HEK293 (cell line): ENCODE results near the gene MCEE.

Experiments
- BCL11B ChIP-seq: fragments of 450-650 bp; formaldehyde crosslinking; IDR thresholded peaks from 2 replicates; pipeline ENCODE4 v1.5.1; 2016; ENCODE audit warnings: low read depth, missing biosample characterization, missing genetic modification characterization
- GFI1B ChIP-seq: fragments of 450-650 bp; formaldehyde crosslinking; IDR thresholded peaks from 2 replicates; pipeline ENCODE4 v1.5.1; 2016; ENCODE audit warnings: missing biosample characterization, missing genetic modification characterization
- GLI2 ChIP-seq: fragments of 450-650 bp; formaldehyde crosslinking; IDR thresholded peaks from 2 replicates; pipeline ENCODE4; 2017; ENCODE audit warnings: missing biosample characterization, missing genetic modification characterization, low read depth, borderline replicate concordance
- KLF16 ChIP-seq: fragments of 450-650 bp; formaldehyde crosslinking; IDR thresholded peaks from 2 replicates; pipeline ENCODE4 v1.5.1; 2017; ENCODE audit warnings: missing biosample characterization, missing genetic modification characterization
- KLF7 ChIP-seq: fragments of 450-650 bp; formaldehyde crosslinking; IDR thresholded peaks from 2 replicates; pipeline ENCODE4 v1.5.1; 2016; ENCODE audit warnings: missing biosample characterization, missing genetic modification characterization, borderline replicate concordance
- MEIS1 ChIP-seq: sonication (generic); formaldehyde crosslinking; IDR thresholded peaks from 2 replicates; pipeline ENCODE4 v1.8.1; 2022; ENCODE audit warnings: missing genetic modification reagents, mild to moderate bottlenecking, borderline replicate concordance
- PRDM1 ChIP-seq: fragments of 450-650 bp; formaldehyde crosslinking; IDR thresholded peaks from 2 replicates; pipeline ENCODE4; 2016; ENCODE audit warnings: missing biosample characterization, missing genetic modification characterization
- YY2 ChIP-seq: fragments of 450-650 bp; formaldehyde crosslinking; IDR thresholded peaks from 2 replicates; pipeline ENCODE4 v1.5.1; 2016; ENCODE audit warnings: missing biosample characterization, missing genetic modification characterization
- ZBTB10 ChIP-seq: fragments of 450-650 bp; formaldehyde crosslinking; IDR thresholded peaks from 2 replicates; pipeline ENCODE4 v1.5.1; 2016; ENCODE audit warnings: missing biosample characterization, missing genetic modification characterization
- ZBTB17 ChIP-seq: fragments of 450-650 bp; formaldehyde crosslinking; IDR thresholded peaks from 2 replicates; pipeline ENCODE4 v1.5.1; 2016; ENCODE audit warnings: missing biosample characterization, missing genetic modification characterization
- ZBTB7A ChIP-seq: fragments of 450-650 bp; formaldehyde crosslinking; IDR thresholded peaks from 2 replicates; pipeline ENCODE4 v1.5.1; 2016; ENCODE audit warnings: low read depth, missing biosample characterization, missing genetic modification characterization
- ZBTB8A ChIP-seq: fragments of 450-650 bp; formaldehyde crosslinking; IDR thresholded peaks from 2 replicates; pipeline ENCODE4 v1.5.1; 2016; ENCODE audit warnings: missing biosample characterization, missing genetic modification characterization
- ZFP37 ChIP-seq: fragments of 450-650 bp; formaldehyde crosslinking; IDR thresholded peaks from 2 replicates; pipeline ENCODE4 v1.5.1; 2016; ENCODE audit warnings: missing biosample characterization, missing genetic modification characterization
- ZNF132 ChIP-seq: fragments of 450-650 bp; formaldehyde crosslinking; IDR thresholded peaks from 2 replicates; pipeline ENCODE4 v1.5.1; 2017; ENCODE audit warnings: missing biosample characterization, missing genetic modification characterization, borderline replicate concordance
- ZNF138 ChIP-seq: fragments of 450-650 bp; formaldehyde crosslinking; IDR thresholded peaks from 2 replicates; pipeline ENCODE4 v1.5.1; 2016; ENCODE audit warnings: missing biosample characterization, missing genetic modification characterization, borderline replicate concordance
- ZNF155 ChIP-seq: fragments of 450-650 bp; formaldehyde crosslinking; IDR thresholded peaks from 2 replicates; pipeline ENCODE4 v1.5.1; 2016; ENCODE audit warnings: missing biosample characterization, missing genetic modification characterization
- ZNF16 ChIP-seq: fragments of 450-650 bp; formaldehyde crosslinking; IDR thresholded peaks from 2 replicates; pipeline ENCODE4 v1.5.1; 2016; ENCODE audit warnings: low read depth, missing biosample characterization, missing genetic modification characterization
- ZNF19 ChIP-seq: fragments of 450-650 bp; formaldehyde crosslinking; IDR thresholded peaks from 2 replicates; pipeline ENCODE4; 2016; ENCODE audit warnings: missing biosample characterization, missing genetic modification characterization, low read depth
- ZNF202 ChIP-seq: fragments of 450-650 bp; formaldehyde crosslinking; IDR thresholded peaks from 2 replicates; pipeline ENCODE4 v1.5.1; 2016; ENCODE audit warnings: missing biosample characterization, missing genetic modification characterization, borderline replicate concordance
- ZNF223 ChIP-seq: fragments of 450-650 bp; formaldehyde crosslinking; IDR thresholded peaks from 2 replicates; pipeline ENCODE4 v1.5.1; 2016; ENCODE audit warnings: missing biosample characterization, missing genetic modification characterization
- ZNF23 ChIP-seq: fragments of 450-650 bp; formaldehyde crosslinking; IDR thresholded peaks from 2 replicates; pipeline ENCODE4 v1.5.1; 2016; ENCODE audit warnings: missing biosample characterization, missing genetic modification characterization, borderline replicate concordance
- ZNF354C ChIP-seq: fragments of 450-650 bp; formaldehyde crosslinking; IDR thresholded peaks from 2 replicates; pipeline ENCODE4 v1.5.1; 2016; ENCODE audit warnings: missing biosample characterization, missing genetic modification characterization, low read depth, borderline replicate concordance
- ZNF416 ChIP-seq: fragments of 450-650 bp; formaldehyde crosslinking; IDR thresholded peaks from 2 replicates; pipeline ENCODE4 v1.5.1; 2016; ENCODE audit warnings: missing biosample characterization, missing genetic modification characterization
- ZNF423 ChIP-seq: fragments of 450-650 bp; formaldehyde crosslinking; IDR thresholded peaks from 2 replicates; pipeline ENCODE4 v1.5.1; 2016; ENCODE audit warnings: missing biosample characterization, missing genetic modification characterization
- ZNF449 ChIP-seq: fragments of 450-650 bp; formaldehyde crosslinking; IDR thresholded peaks from 2 replicates; pipeline ENCODE4 v1.5.1; 2017; ENCODE audit warnings: missing biosample characterization, mild to moderate bottlenecking, missing genetic modification characterization, moderate library complexity
- ZNF549 ChIP-seq: fragments of 450-650 bp; IDR thresholded peaks from 2 replicates; pipeline ENCODE4 v1.5.1; 2018; ENCODE audit warnings: missing biosample characterization, missing genetic modification characterization, mild to moderate bottlenecking, inconsistent platforms, moderate library complexity
- ZNF610 ChIP-seq: fragments of 450-650 bp; formaldehyde crosslinking; IDR thresholded peaks from 2 replicates; pipeline ENCODE4 v1.5.1; 2016; ENCODE audit warnings: missing biosample characterization, missing genetic modification characterization, borderline replicate concordance
- ZNF623 ChIP-seq: fragments of 450-650 bp; formaldehyde crosslinking; IDR thresholded peaks from 2 replicates; pipeline ENCODE4 v1.5.1; 2016; ENCODE audit warnings: missing biosample characterization, missing genetic modification characterization
- ZNF654 ChIP-seq: fragments of 450-650 bp; formaldehyde crosslinking; IDR thresholded peaks from 2 replicates; pipeline ENCODE4 v1.5.1; 2016; ENCODE audit warnings: low read depth, missing biosample characterization, missing genetic modification characterization
- ZNF660 ChIP-seq: fragments of 450-650 bp; IDR thresholded peaks from 2 replicates; pipeline ENCODE4 v1.5.1; 2018; ENCODE audit warnings: missing biosample characterization, mild to moderate bottlenecking, missing genetic modification characterization
- ZNF677 ChIP-seq: fragments of 450-650 bp; IDR thresholded peaks from 2 replicates; pipeline ENCODE4 v1.5.0; 2018; ENCODE audit warnings: missing biosample characterization, mild to moderate bottlenecking, missing genetic modification characterization, moderate library complexity
- ZNF692 ChIP-seq: fragments of 450-650 bp; formaldehyde crosslinking; IDR thresholded peaks from 2 replicates; pipeline ENCODE4 v1.5.1; 2016; ENCODE audit warnings: missing biosample characterization, missing genetic modification characterization
- ZNF747 ChIP-seq: fragments of 450-650 bp; formaldehyde crosslinking; IDR thresholded peaks from 2 replicates; pipeline ENCODE4 v1.5.1; 2016; ENCODE audit warnings: missing biosample characterization, missing genetic modification characterization
- ZNF768 ChIP-seq: fragments of 450-650 bp; formaldehyde crosslinking; IDR thresholded peaks from 2 replicates; pipeline ENCODE4 v1.5.1; 2018; ENCODE audit warnings: missing biosample characterization, mild to moderate bottlenecking, missing genetic modification characterization
- ZNF791 ChIP-seq: fragments of 450-650 bp; formaldehyde crosslinking; IDR thresholded peaks from 2 replicates; pipeline ENCODE4 v1.5.1; 2016; ENCODE audit warnings: missing biosample characterization, missing genetic modification characterization
- ZNF830 ChIP-seq: fragments of 450-650 bp; IDR thresholded peaks from 2 replicates; pipeline ENCODE4 v1.5.0; 2018; ENCODE audit warnings: missing biosample characterization, missing genetic modification characterization, low read depth, mild to moderate bottlenecking, moderate library complexity
- ZSCAN16 ChIP-seq: fragments of 450-650 bp; formaldehyde crosslinking; IDR thresholded peaks from 2 replicates; pipeline ENCODE4 v1.5.1; 2016; ENCODE audit warnings: missing biosample characterization, missing genetic modification characterization

The MCEE gene

GRCh38 chr2:71068218-71069035 lies 61.6 kb downstream of the MCEE start, which contains the start of gene NAGK (continued):
- TF ChIP-seq ZBTB8A, result peak; percentile 78
- TF ChIP-seq ZNF654 (tag by site-specific recombination), result no peak
- no peak for TF ChIP-seq ZNF830 (tag by site-specific recombination)
- TF ChIP-seq ZNF623 (tag by site-specific recombination), result no peak
- TF ChIP-seq ZNF202 (tag by site-specific recombination), result no peak
- no peak for TF ChIP-seq ZNF138 (tag by site-specific recombination)
- no peak for TF ChIP-seq ZNF660
- TF ChIP-seq GLI2 (tag by site-specific recombination), result no peak
- no peak for TF ChIP-seq ZNF132 (tag by site-specific recombination)
- peak; percentile 97 for TF ChIP-seq ZBTB10
- TF ChIP-seq ZNF791 (tag by site-specific recombination), result no peak
- peak; percentile 81 for TF ChIP-seq YY2 (tag by site-specific recombination)
- TF ChIP-seq ZNF677 (tag by site-specific recombination), result no peak
- TF ChIP-seq ZNF423 (tag by site-specific recombination), result peak; percentile 82
- no peak for TF ChIP-seq ZNF416 (tag by site-specific recombination)
- TF ChIP-seq ZNF692 (tag by site-specific recombination), result peak; percentile 86
- TF ChIP-seq ZNF610 (tag by site-specific recombination), result peak; percentile 49; the same call in 1 of the 2 replicates
- no peak for TF ChIP-seq ZNF354C (tag by site-specific recombination)
- 0 out of 2 replicates have a peak, but pooled peaks have one; percentile 43 for TF ChIP-seq ZBTB7A (tag by site-specific recombination)
- TF ChIP-seq KLF16 (tag by site-specific recombination), result peak; percentile 100
- no peak for TF ChIP-seq MEIS1 (CRISPR knock-in tag)
- TF ChIP-seq PRDM1 (tag by site-specific recombination), result no peak
- no peak for TF ChIP-seq ZNF223 (tag by site-specific recombination)
- TF ChIP-seq ZNF449 (tag by site-specific recombination), result no peak
- TF ChIP-seq ZNF768 (tag by site-specific recombination), result no peak
- no peak for TF ChIP-seq ZNF747 (tag by site-specific recombination)
- TF ChIP-seq ZSCAN16 (tag by site-specific recombination), result no peak
- peak; percentile 99 for TF ChIP-seq KLF7 (tag by site-specific recombination)
- TF ChIP-seq ZNF19 (tag by site-specific recombination), result no peak
- no peak for TF ChIP-seq ZNF155 (tag by site-specific recombination)
- no peak for TF ChIP-seq ZNF549 (tag by site-specific recombination)
- peak; percentile 91 for TF ChIP-seq ZBTB17 (tag by site-specific recombination)
- peak; percentile 88 for TF ChIP-seq ZFP37
- TF ChIP-seq ZNF23, result no peak
- TF ChIP-seq BCL11B, result no peak
- no peak for TF ChIP-seq ZNF16 (tag by site-specific recombination)
- TF ChIP-seq GFI1B (tag by site-specific recombination), result no peak
